GM19395 (cell line): ENCODE data around the gene PARD6G.
"Not testable (repeated sequence)": the region's sequence is repeated elsewhere in the genome, so short reads cannot be mapped to it uniquely, and the experiment has no call there.

Source experiments
- ATAC-seq: cut with Tn5 transposase; IDR thresholded peaks from one replicate; pipeline ENCODE4 v1.9.1; 2021; ENCODE audit warnings: mild to moderate bottlenecking, moderate library complexity; ENCODE audit not compliant: unreplicated experiment

PARD6G gene

DNA sequence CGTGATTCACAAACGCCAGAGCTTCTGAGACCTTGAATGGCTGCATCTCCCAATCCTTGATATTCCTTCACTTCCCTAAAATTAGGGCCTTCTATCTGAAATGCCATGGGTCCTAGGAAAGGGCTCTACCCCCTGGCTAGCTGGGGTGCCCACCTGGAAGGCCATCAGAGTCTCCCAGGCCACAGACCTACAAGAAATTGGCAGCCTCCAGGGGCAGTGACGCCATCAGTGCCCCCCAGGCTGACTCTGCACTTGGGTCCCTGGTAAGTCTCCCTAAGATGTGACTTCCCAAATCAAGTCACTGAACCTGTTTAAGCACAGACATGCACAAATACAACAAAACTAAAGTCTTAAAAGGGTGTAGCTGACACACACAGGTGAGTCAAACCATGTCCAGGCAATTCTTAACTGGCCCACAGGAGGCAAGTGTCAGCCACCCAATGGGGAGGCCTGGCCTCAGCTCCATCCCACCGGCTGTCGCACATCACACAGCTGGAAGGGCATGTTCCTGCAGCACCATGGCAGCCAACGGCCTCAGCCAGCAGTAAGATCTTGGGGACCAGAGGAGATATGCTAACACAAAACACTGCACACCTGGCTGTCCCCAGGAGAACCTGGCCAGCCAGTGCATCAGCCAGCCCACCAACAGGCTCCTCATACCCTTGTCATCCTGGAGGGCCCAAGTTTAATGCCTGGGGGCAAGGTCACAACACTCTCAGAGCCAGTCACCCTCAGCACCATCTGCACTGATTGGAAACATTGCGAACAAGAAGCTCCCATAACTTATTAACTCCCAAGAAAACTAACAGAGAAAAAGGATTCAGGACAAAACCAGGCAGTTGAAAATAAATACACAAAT is 5.2 kb downstream of the PARD6G start:
- no peak for ATAC-seq

GRCh38 chr18:80239830-80240229 is 7.5 kb downstream of the PARD6G start:
- ATAC-seq: no peak

DNA sequence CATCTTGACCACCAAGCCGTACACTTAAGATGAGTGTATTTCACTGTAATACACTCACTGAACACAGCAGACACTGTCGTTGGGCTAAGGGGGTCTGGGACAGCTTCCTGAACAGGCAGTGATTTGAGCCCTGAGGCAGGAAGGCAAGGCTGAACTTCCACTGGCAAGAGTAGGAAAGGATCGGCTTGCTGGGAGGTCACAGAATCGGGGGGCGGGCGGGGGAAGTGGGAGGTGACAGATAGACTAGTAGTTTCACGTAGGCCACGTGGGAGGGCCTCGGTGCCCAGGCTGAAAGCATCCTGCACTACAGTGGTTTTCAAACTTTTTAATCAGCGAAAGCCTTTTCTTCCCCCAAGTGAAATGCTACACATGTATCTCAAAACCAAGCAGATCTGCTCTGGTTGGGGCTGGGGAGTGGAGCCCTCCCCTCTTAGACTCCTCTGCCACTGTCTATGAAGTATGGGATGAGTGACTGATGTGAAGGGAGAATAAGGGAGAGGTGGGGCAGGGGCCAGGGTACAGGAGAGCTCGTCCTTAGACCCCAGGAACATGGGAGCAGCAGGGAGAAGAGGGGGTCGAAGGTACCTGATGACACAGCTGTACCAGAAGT is 8.6 kb downstream of the PARD6G start:
- no peak for ATAC-seq

- ATAC-seq: not testable (repeated sequence)
Observed at GRCh38 chr18:80237519-80237918, 9.8 kb downstream of the PARD6G start.

- no peak for ATAC-seq
Observed at GRCh38 chr18:80234398-80234797, 12.9 kb downstream of the PARD6G start.

DNA sequence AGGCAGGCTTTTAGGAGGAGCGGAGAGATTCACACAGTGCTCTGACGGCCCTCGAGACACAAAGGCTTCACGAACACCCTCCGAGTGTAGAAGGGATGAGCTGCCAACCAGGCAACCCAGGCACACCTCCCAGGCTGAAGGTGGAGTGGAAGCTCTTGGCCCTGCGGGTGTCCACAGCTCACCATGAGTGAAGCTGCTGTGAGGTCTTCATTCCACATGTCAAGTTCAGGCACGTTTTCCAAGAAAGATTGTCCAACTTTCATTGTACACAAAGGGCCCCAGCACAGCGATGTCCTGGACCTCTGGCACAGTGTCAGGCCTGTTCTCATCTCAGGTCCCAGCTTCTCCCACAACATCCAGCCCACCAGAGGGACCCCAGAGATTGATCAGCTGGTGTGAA is 13.4 kb downstream of the PARD6G start:
- ATAC-seq: no peak

- ATAC-seq: no peak
Observed at GRCh38 chr18:80233201-80233835, 14.0 kb downstream of the PARD6G start.

DNA sequence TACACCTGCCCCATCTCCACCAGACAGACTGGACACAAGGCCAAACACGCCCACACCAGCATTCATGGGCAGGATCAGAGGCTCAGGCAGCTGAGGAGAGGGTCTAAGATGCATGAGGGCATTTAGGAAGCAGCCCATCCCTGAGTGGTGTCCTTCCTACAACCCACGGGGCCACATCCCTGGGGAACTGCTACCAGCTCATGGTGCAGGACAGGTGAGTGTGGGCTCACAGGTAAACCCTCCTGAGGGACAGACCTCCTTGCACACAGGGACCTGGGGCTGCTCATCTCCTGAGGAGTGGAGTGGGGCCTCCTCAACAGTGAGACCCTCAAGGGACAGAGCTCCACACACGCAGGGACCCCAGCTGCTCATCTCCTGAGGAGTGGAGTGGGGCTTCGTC is 14.6 kb downstream of the PARD6G start:
- no peak for ATAC-seq

- no peak for ATAC-seq
Observed at GRCh38 chr18:80232030-80232429, 15.3 kb downstream of the PARD6G start.

GRCh38 chr18:80231616-80232015 is 15.7 kb downstream of the PARD6G start:
- ATAC-seq: no peak

GRCh38 chr18:80231151-80231550 is 16.2 kb downstream of the PARD6G start:
- no peak for ATAC-seq

- ATAC-seq: no peak
Observed at GRCh38 chr18:80229766-80230745, 17.3 kb downstream of the PARD6G start.

DNA sequence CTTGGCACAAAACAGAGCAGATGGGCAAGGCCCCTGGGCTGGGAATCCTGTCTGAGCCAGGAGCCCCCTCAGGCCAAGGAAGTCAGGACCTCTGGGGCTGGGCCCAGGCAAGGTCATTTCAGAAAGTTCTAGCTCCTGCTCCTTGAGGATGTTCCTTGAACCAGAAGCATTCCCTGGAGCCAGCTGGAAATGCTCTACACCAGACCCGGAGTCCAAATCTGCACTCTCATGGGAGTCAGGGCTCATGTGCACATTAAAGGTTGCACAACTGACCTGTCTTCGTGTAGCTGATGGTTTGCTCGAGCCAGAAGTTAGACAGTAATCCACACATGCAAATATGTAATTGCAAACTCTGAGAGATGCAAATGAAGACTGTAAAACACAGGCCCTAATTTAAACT is 18.0 kb downstream of the PARD6G start:
- no peak for ATAC-seq

GRCh38 chr18:80228051-80228848 is 19.1 kb downstream of the PARD6G start:
- ATAC-seq: no peak

GRCh38 chr18:80227472-80227871 is 19.8 kb downstream of the PARD6G start:
- no peak for ATAC-seq

DNA sequence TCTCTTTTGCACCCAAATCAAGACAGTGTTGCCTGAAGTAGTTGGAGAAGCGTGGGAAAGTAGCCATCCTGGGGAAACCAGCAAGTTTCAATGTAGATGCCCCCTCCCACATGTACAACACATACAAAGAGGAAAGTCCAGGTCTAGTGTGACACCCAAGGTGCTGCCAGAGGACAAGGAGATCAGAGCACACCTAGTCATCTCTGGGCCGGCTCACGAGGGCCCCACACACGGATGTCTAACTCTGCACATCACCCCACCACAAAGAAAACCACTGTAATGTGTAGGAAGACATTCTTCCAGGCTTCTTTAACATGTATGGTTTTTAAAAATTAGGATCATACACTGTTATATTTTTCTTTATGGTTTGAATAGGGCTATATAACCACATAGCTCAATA is 21.6 kb downstream of the PARD6G start:
- no peak for ATAC-seq

GRCh38 chr18:80223581-80224148 is 23.6 kb downstream of the PARD6G start:
- no peak for ATAC-seq

DNA sequence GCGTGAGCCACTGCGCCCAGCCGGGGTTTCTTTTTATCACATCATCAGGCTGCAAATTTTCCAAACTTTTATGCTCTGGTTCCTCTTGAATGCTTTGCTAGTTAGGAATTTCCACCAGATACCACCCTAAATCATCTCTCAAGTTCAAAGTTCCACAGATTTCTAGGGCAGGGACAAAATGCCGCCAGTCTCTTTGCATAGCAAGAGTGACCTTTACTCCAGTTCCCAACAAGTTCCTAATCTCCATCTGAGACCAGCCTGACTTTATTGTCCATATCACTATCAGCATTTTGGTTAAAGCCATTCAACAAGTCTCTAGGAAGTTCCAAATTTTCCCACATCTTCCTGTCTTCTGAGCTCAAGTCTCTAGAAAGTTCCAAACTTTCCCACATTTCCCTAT is 27.8 kb downstream of the PARD6G start:
- ATAC-seq: not testable (repeated sequence)

GRCh38 chr18:80218341-80219227 is 28.7 kb downstream of the PARD6G start:
- no peak for ATAC-seq
